GM23338 (cell line): ENCODE data around the gene RIIAD1.

ENCODE experiments used
- POLR2AphosphoS5 ChIP-seq: IDR thresholded peaks from 2 replicates; pipeline ENCODE4 v1.6.1; 2016; ENCODE audit warnings: antibody characterized with exemption, low read depth
- ZNF114 ChIP-seq: fragments of 250-450 bp; sonication (Bioruptor Pico); IDR thresholded peaks from 2 replicates; pipeline ENCODE4 v1.5.0; 2020; ENCODE audit warnings: mild to moderate bottlenecking, moderate library complexity
- TF ChIP-seq, protein P1 (sequence below), 2 experiments: fragments of 200-600 bp in 1 of 2; sonication (generic) in 1 of 2; conservative IDR thresholded peaks; 2 replicates each; pipeline versions ENCODE4 v1.5.1 to v1.6.1; 2016 to 2017; ENCODE audit warnings: antibody characterized with exemption in 2 of 2, low read depth in 2 of 2, mild to moderate bottlenecking in 2 of 2, moderate library complexity in 1 of 2
- TF ChIP-seq, protein P2 (sequence below): IDR thresholded peaks from 2 replicates; pipeline ENCODE4 v1.6.1; 2016; ENCODE audit warnings: antibody characterized with exemption

DNA sequence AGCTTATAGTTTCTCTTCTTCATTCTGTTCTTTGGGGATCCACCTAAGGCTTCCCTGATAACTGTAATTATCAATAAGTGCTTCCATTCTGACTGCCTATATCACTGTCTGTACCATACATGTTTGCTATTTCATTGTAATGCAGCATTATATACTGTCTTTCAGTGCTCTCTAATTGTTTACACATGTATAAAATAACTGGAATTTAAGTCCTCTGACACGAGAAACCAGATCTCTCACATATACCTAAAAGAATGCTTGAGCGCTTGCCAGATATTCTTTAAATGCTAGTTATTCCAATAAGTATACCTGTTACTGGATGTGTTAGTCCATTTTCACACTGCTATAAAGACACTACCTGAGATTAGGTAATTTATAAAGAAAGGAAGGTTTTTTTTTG is 39.4 kb upstream of the RIIAD1 start:
- TF ChIP-seq, protein P1, sequence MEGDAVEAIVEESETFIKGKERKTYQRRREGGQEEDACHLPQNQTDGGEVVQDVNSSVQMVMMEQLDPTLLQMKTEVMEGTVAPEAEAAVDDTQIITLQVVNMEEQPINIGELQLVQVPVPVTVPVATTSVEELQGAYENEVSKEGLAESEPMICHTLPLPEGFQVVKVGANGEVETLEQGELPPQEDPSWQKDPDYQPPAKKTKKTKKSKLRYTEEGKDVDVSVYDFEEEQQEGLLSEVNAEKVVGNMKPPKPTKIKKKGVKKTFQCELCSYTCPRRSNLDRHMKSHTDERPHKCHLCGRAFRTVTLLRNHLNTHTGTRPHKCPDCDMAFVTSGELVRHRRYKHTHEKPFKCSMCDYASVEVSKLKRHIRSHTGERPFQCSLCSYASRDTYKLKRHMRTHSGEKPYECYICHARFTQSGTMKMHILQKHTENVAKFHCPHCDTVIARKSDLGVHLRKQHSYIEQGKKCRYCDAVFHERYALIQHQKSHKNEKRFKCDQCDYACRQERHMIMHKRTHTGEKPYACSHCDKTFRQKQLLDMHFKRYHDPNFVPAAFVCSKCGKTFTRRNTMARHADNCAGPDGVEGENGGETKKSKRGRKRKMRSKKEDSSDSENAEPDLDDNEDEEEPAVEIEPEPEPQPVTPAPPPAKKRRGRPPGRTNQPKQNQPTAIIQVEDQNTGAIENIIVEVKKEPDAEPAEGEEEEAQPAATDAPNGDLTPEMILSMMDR (conservative IDR thresholded peaks at IDR 0.05; ENCODE audit: low read depth in 2 of 2): no peak
- no peak for TF ChIP-seq ZNF114
- no peak for TF ChIP-seq POLR2AphosphoS5
- TF ChIP-seq, protein P2, sequence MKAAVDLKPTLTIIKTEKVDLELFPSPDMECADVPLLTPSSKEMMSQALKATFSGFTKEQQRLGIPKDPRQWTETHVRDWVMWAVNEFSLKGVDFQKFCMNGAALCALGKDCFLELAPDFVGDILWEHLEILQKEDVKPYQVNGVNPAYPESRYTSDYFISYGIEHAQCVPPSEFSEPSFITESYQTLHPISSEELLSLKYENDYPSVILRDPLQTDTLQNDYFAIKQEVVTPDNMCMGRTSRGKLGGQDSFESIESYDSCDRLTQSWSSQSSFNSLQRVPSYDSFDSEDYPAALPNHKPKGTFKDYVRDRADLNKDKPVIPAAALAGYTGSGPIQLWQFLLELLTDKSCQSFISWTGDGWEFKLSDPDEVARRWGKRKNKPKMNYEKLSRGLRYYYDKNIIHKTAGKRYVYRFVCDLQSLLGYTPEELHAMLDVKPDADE: no peak
